MM.1S (cell line): Measurements from ENCODE around the gene ZBTB18.

Experiments used
- DNase-seq: peaks from one replicate; pipeline ENCODE4 v3.0.0-alpha.2; 2015
- H2AFZ ChIP-seq: fragments of 300-600 bp; sonication (generic); 2 replicates; pipeline ENCODE4 v1.6.0; 2016; ENCODE audit warnings: antibody characterized with exemption, low read length
- H3F3A ChIP-seq: fragments of 300-600 bp; sonication (generic); 2 replicates; pipeline ENCODE4 v1.6.1; 2016; ENCODE audit warnings: mild to moderate bottlenecking, antibody characterized with exemption, low read length, moderate library complexity, mixed read lengths; ENCODE audit not compliant: insufficient read depth
- H3K27ac ChIP-seq: fragments of 300-600 bp; sonication (generic); 2 replicates; pipeline ENCODE4 v1.5.1; 2016; ENCODE audit warnings: mild to moderate bottlenecking, low read length
- H3K27me3 ChIP-seq: fragments of 300-600 bp; sonication (generic); replicated peaks from 2 replicates; pipeline ENCODE4 v1.6.0; 2016; ENCODE audit warnings: low read length; ENCODE audit not compliant: insufficient read depth
- H3K36me3 ChIP-seq: fragments of 300-600 bp; sonication (generic); replicated peaks from 2 replicates; pipeline ENCODE4 v1.6.1; 2016; ENCODE audit warnings: mild to moderate bottlenecking, low read length, mixed read lengths; ENCODE audit not compliant: insufficient read depth
- H3K4me1 ChIP-seq: fragments of 300-600 bp; sonication (generic); 2 replicates; pipeline ENCODE4 v1.6.1; 2016; ENCODE audit warnings: low read length, mixed read lengths
- H3K4me2 ChIP-seq: fragments of 300-600 bp; sonication (generic); 2 replicates; pipeline ENCODE4 v1.6.0; 2016; ENCODE audit warnings: low read depth, low read length
- H3K4me3 ChIP-seq: fragments of 300-600 bp; sonication (generic); 2 replicates; pipeline ENCODE4 v1.5.1; 2016; ENCODE audit warnings: low read length, mixed read lengths
- H3K79me2 ChIP-seq: fragments of 300-600 bp; sonication (generic); 2 replicates; pipeline ENCODE4 v1.6.1; 2016; ENCODE audit warnings: mixed run types, low read length, mixed read lengths
- H3K9ac ChIP-seq: fragments of 300-600 bp; sonication (generic); 2 replicates; pipeline ENCODE4 v1.6.1; 2016; ENCODE audit warnings: low read length, mixed read lengths
- H3K9me2 ChIP-seq: fragments of 300-600 bp; sonication (generic); replicated peaks from 2 replicates; pipeline ENCODE4 v1.6.1; 2016; ENCODE audit warnings: mild to moderate bottlenecking, low read length, mixed read lengths; ENCODE audit not compliant: insufficient read depth
- H3K9me3 ChIP-seq: fragments of 300-600 bp; sonication (generic); replicated peaks from 2 replicates; pipeline ENCODE4 v1.6.1; 2016; ENCODE audit warnings: mild to moderate bottlenecking, low read length, mixed read lengths; ENCODE audit not compliant: insufficient read depth
- H4K20me1 ChIP-seq: fragments of 300-600 bp; sonication (generic); 2 replicates; pipeline ENCODE4 v1.6.1; 2016; ENCODE audit warnings: mild to moderate bottlenecking, low read length, moderate library complexity, mixed read lengths; ENCODE audit not compliant: insufficient read depth
- EZH2 ChIP-seq: fragments of 300-600 bp; sonication (generic); optimal IDR thresholded peaks from 2 replicates; pipeline ENCODE3; 2017; ENCODE audit warnings: low read depth, mild to moderate bottlenecking, antibody characterized with exemption, low read length, mixed read lengths
- EZH2phosphoT487 ChIP-seq: fragments of 300-600 bp; sonication (generic); IDR thresholded peaks from 2 replicates; pipeline ENCODE4 v1.6.1; 2018; ENCODE audit warnings: antibody characterized with exemption, low read length
- TF ChIP-seq, protein P1 (sequence below): fragments of 300-600 bp; sonication (generic); IDR thresholded peaks from 2 replicates; pipeline ENCODE4 v1.5.1; 2016; ENCODE audit warnings: antibody characterized with exemption, low read length, mixed read lengths

The ZBTB18 gene

GRCh38 chr1:244065063-244065793, 14.1 kb downstream of the ZBTB18 start:
- Histone ChIP-seq H3K27ac (no peak overlapping the region), H3K27me3 (no peaks in the 10 kb centered on the region)
- DNase-seq = no peak

GRCh38 chr1:244065960-244066388, 14.9 kb downstream of the ZBTB18 start:
- H3K27me3 ChIP-seq = no peaks in the 10 kb centered on the region
- H3K9me3 ChIP-seq = no peaks in the 10 kb centered on the region
- H3K4me2 ChIP-seq = no peak overlapping the region
- no peaks in the 10 kb centered on the region for H3K79me2 ChIP-seq
- no peak overlapping the region for H3K9ac ChIP-seq
- TF ChIP-seq EZH2phosphoT487 (no peak), EZH2 (no peak)
- TF ChIP-seq, protein P1, sequence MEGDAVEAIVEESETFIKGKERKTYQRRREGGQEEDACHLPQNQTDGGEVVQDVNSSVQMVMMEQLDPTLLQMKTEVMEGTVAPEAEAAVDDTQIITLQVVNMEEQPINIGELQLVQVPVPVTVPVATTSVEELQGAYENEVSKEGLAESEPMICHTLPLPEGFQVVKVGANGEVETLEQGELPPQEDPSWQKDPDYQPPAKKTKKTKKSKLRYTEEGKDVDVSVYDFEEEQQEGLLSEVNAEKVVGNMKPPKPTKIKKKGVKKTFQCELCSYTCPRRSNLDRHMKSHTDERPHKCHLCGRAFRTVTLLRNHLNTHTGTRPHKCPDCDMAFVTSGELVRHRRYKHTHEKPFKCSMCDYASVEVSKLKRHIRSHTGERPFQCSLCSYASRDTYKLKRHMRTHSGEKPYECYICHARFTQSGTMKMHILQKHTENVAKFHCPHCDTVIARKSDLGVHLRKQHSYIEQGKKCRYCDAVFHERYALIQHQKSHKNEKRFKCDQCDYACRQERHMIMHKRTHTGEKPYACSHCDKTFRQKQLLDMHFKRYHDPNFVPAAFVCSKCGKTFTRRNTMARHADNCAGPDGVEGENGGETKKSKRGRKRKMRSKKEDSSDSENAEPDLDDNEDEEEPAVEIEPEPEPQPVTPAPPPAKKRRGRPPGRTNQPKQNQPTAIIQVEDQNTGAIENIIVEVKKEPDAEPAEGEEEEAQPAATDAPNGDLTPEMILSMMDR = no peak
- no peak overlapping the region for H3K27ac ChIP-seq
- no peaks in the 10 kb centered on the region for H3K36me3 ChIP-seq
- no peaks in the 10 kb centered on the region for H3K9me2 ChIP-seq
- no peak for DNase-seq
- no peaks in the 10 kb centered on the region for H3F3A ChIP-seq
- H3K4me1 ChIP-seq = no peaks in the 10 kb centered on the region
- no peak overlapping the region for H3K4me3 ChIP-seq
- H2AFZ ChIP-seq = no peak overlapping the region
- no peaks in the 10 kb centered on the region for H4K20me1 ChIP-seq

More at GRCh38 chr1:244065063-244065793, 14.1 kb downstream of the ZBTB18 start:
- no peaks in the 10 kb centered on the region for H3K9me2 ChIP-seq
- no peaks in the 10 kb centered on the region for H3K4me1 ChIP-seq
- no peak overlapping the region for H3K4me2 ChIP-seq
- no peak overlapping the region for H3K9ac ChIP-seq
- H3K79me2 ChIP-seq = no peaks in the 10 kb centered on the region
- no peaks in the 10 kb centered on the region for H4K20me1 ChIP-seq
- no peaks in the 10 kb centered on the region for H3K9me3 ChIP-seq
- TF ChIP-seq, protein P1 = no peak
- TF ChIP-seq EZH2 (no peak), EZH2phosphoT487 (no peak)
- H2AFZ ChIP-seq = no peak overlapping the region
- no peak overlapping the region for H3K4me3 ChIP-seq
- H3K36me3 ChIP-seq = no peaks in the 10 kb centered on the region
- H3F3A ChIP-seq = no peaks in the 10 kb centered on the region

GRCh38 chr1:244066954-244067716, 16.1 kb downstream of the ZBTB18 start:
- Histone ChIP-seq H3K4me1 (no peaks in the 10 kb centered on the region), H3K79me2 (no peaks in the 10 kb centered on the region), H2AFZ (no peak overlapping the region), H3K9me2 (no peaks in the 10 kb centered on the region), H3K9ac (no peak overlapping the region), H3K27ac (no peak overlapping the region), H4K20me1 (no peaks in the 10 kb centered on the region), H3K9me3 (no peaks in the 10 kb centered on the region), H3K4me3 (no peak overlapping the region), H3K36me3 (no peaks in the 10 kb centered on the region), H3F3A (no peaks in the 10 kb centered on the region), H3K4me2 (no peak overlapping the region), H3K27me3 (no peaks in the 10 kb centered on the region)
- DNase-seq = no peak
- TF ChIP-seq EZH2 (no peak), EZH2phosphoT487 (no peak)
- TF ChIP-seq, protein P1 = no peak
